Measurements from ENCODE around the gene SLC35D2. TPM values are rescaled to one million over a fixed set of nuclear protein-coding genes. Genes with fewer than 3 reads are reported as not detected.

SLC35D2 gene
- total RNA-seq, 1 experiment from 2014 or later: 20.1 TPM

DNA sequence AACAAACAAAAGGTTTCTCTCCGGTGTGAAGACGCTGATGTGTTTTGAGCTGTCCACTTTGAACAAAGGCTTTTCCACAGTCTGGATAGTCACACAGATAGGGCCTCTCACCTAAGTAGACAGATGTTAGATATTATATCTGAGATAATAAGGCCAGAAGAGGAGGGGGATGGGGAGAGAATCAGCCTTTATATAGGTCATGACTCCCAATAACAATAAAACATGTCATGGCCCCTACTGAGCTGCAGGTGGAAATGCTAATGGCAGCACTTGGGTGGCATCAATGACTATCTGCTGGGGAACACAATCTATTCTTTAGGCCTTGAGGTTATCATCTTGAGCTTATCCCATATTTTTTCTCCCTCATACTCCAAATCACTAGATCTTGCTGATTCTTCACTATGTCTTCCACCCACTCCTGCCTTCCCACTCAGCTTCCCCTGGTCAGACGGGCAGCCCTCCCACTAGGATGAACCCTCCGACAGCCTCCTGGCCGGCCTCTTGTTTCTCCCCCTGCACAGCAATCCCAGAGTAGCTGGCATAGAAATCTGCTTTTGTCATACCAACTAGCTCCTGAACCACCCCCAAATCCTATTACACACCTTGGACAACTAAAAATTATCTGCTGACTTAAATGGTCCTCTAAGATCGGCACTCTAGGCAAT, 11.5 kb upstream of the SLC35D2 start:
- DNase-seq: no peak
- BruUV-seq (replicated peaks): no TSS peak
- H3K27ac Mint-ChIP-seq (ENCODE audit: unreplicated experiment): no peak overlapping the region
- H3K36me3 Mint-ChIP-seq (ENCODE audit: insufficient read depth, unreplicated experiment): peaks cover 12% of the 10 kb centered on the region
- TF ChIP-seq CTCF (IDR thresholded peaks at IDR 0.05; ENCODE audit: unreplicated experiment): no peak
- H3K27me3 Mint-ChIP-seq (ENCODE audit: unreplicated experiment): no peaks in the 10 kb centered on the region
- no peaks in the 10 kb centered on the region for H3K9me3 Mint-ChIP-seq (ENCODE audit: low read depth, unreplicated experiment)
- intact Hi-C loops (cut with micrococcal nuclease; ENCODE audit: unreplicated experiment): no loop called here
- peaks cover 5% of the 10 kb centered on the region for H3K4me1 Mint-ChIP-seq (ENCODE audit: low read depth, unreplicated experiment)
- H3K4me3 Mint-ChIP-seq (ENCODE audit: low read depth, unreplicated experiment): no peak overlapping the region
- CTCF ChIA-PET: no interaction called here

DNA sequence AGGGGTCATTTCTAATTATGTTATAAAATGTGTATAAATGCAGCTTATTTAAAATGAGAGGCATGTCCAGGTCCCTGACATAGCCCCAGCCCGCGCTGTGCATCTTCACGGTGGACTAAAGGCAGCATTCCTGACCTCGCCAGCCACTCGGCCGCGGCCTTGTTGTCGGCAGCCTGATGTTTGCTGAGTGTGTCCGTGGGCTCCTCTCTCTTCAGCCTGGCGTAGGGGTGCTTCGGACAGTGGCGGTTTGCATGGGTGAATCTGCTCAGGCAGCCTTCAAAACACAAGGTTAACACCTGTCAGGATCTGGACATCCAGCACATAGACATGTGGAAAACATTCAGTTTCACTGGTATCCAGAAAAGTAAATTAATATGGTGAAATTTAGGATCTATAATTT, 8.8 kb upstream of the SLC35D2 start:
- Mint-ChIP-seq H3K27ac (ENCODE audit: unreplicated experiment) (no peak overlapping the region), H3K27me3 (ENCODE audit: unreplicated experiment) (no peaks in the 10 kb centered on the region), H3K4me3 (ENCODE audit: low read depth, unreplicated experiment) (no peak overlapping the region), H3K9me3 (ENCODE audit: low read depth, unreplicated experiment) (no peaks in the 10 kb centered on the region), H3K4me1 (ENCODE audit: low read depth, unreplicated experiment) (no peaks in the 10 kb centered on the region), H3K36me3 (ENCODE audit: insufficient read depth, unreplicated experiment) (peaks cover 12% of the 10 kb centered on the region)
- TF ChIP-seq CTCF (IDR thresholded peaks at IDR 0.05; ENCODE audit: unreplicated experiment): no peak
- CTCF ChIA-PET: no interaction called here
- BruUV-seq (replicated peaks): no TSS peak
- DNase-seq: no peak
- intact Hi-C loops (cut with micrococcal nuclease; ENCODE audit: unreplicated experiment): no loop called here

GRCh38 chr9:96391021-96391765, 7.7 kb upstream of the SLC35D2 start:
- Mint-ChIP-seq H3K9me3 (ENCODE audit: low read depth, unreplicated experiment) (no peaks in the 10 kb centered on the region), H3K4me3 (ENCODE audit: low read depth, unreplicated experiment) (no peak overlapping the region), H3K4me1 (ENCODE audit: low read depth, unreplicated experiment) (peaks cover 7% of the 10 kb centered on the region), H3K36me3 (ENCODE audit: insufficient read depth, unreplicated experiment) (peaks cover 16% of the 10 kb centered on the region), H3K27ac (ENCODE audit: unreplicated experiment) (peak overlapping the region; percentile 72), H3K27me3 (ENCODE audit: unreplicated experiment) (no peaks in the 10 kb centered on the region)
- CTCF ChIA-PET: interaction anchor here (0.7 to 1.1 kb wide), 3 partner anchors 10 to 23 kb away, joined by 3 to 5 read pairs (median 4); no protein-coding TSS in a partner anchor
- intact Hi-C loops (cut with micrococcal nuclease; ENCODE audit: unreplicated experiment): loop anchor here (2.0 kb wide), 1 partner anchor 26 kb away; no protein-coding TSS in a partner anchor
- TF ChIP-seq CTCF (IDR thresholded peaks at IDR 0.05; ENCODE audit: unreplicated experiment): no peak
- DNase-seq: peak; percentile 73
- BruUV-seq (replicated peaks): no TSS peak

DNA sequence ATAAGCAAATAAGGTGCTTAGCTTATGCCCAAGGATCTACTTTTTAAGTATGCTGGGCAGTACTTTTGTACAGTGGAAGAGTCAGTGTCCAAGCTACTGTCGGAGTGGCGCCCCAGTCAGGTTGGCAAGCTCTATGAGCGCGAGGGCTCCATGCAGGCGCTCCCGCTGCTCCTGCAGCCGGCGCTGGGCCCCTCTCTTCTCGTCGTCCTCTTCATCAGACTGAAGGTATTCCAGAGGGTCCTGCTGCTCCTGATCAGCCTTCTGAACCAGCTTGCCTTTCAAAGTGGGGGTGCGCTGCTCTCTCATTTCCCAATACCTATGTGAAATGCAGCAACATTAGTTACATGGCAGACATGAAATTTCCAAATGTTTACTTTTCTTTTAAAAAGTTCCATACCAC, 4.6 kb upstream of the SLC35D2 start:
- CTCF ChIA-PET: no interaction called here
- TF ChIP-seq CTCF (IDR thresholded peaks at IDR 0.05; ENCODE audit: unreplicated experiment): no peak
- intact Hi-C loops (cut with micrococcal nuclease; ENCODE audit: unreplicated experiment): no loop called here
- Mint-ChIP-seq H3K4me3 (ENCODE audit: low read depth, unreplicated experiment) (no peak overlapping the region), H3K36me3 (ENCODE audit: insufficient read depth, unreplicated experiment) (peaks cover 23% of the 10 kb centered on the region), H3K4me1 (ENCODE audit: low read depth, unreplicated experiment) (peaks cover 7% of the 10 kb centered on the region), H3K9me3 (ENCODE audit: low read depth, unreplicated experiment) (no peaks in the 10 kb centered on the region), H3K27me3 (ENCODE audit: unreplicated experiment) (no peaks in the 10 kb centered on the region), H3K27ac (ENCODE audit: unreplicated experiment) (no peak overlapping the region)
- DNase-seq: no peak
- BruUV-seq (replicated peaks): no TSS peak
